ENCODE data around the gene CPD. TPM values are rescaled to one million over a fixed set of nuclear protein-coding genes. Genes with fewer than 3 reads are reported as not detected.

Gene CPD
- total RNA-seq, 1 donor from 2014 or later: 97.9 TPM

- TF ChIP-seq CTCF (IDR thresholded peaks at IDR 0.05; ENCODE audit: insufficient read depth, low read length, poor library complexity, severe bottlenecking): no peak
Measured at GRCh38 chr17:30506481-30506880, 127.8 kb downstream of the CPD start.

GRCh38 chr17:30513346-30513745, 134.6 kb downstream of the CPD start:
- TF ChIP-seq CTCF (IDR thresholded peaks at IDR 0.05; ENCODE audit: insufficient read depth, low read length, poor library complexity, severe bottlenecking): no peak
- H3K36me3 ChIP-seq (ENCODE audit: control insufficient read depth, insufficient read depth, low read length): peaks cover 3% of the 10 kb centered on the region
- H3K4me3 ChIP-seq (ENCODE audit: low read depth, low read length): no peak overlapping the region
- DNase-seq (ENCODE audit: low read depth): no peak
- no peaks in the 10 kb centered on the region for H3K27me3 ChIP-seq (ENCODE audit: control insufficient read depth, insufficient read depth, low read length)

More at GRCh38 chr17:30506481-30506880, 127.8 kb downstream of the CPD start:
- no peak for DNase-seq (ENCODE audit: low read depth)
- Histone ChIP-seq H3K27me3 (ENCODE audit: control insufficient read depth, insufficient read depth, low read length) (no peaks in the 10 kb centered on the region), H3K4me3 (ENCODE audit: low read depth, low read length) (no peak overlapping the region), H3K36me3 (ENCODE audit: control insufficient read depth, insufficient read depth, low read length) (no peaks in the 10 kb centered on the region)

- H3K27me3 ChIP-seq (ENCODE audit: control insufficient read depth, insufficient read depth, low read length): no peaks in the 10 kb centered on the region
- H3K4me3 ChIP-seq (ENCODE audit: low read depth, low read length): no peak overlapping the region
- no peak for DNase-seq (ENCODE audit: low read depth)
- no peak for TF ChIP-seq CTCF (IDR thresholded peaks at IDR 0.05; ENCODE audit: insufficient read depth, low read length, poor library complexity, severe bottlenecking)
- H3K36me3 ChIP-seq (ENCODE audit: control insufficient read depth, insufficient read depth, low read length): peaks cover 3% of the 10 kb centered on the region
Measured at GRCh38 chr17:30514895-30515596, 136.3 kb downstream of the CPD start.

- DNase-seq (ENCODE audit: low read depth): no peak
- no peak overlapping the region for H3K4me3 ChIP-seq (ENCODE audit: low read depth, low read length)
- H3K36me3 ChIP-seq (ENCODE audit: control insufficient read depth, insufficient read depth, low read length): peaks cover 3% of the 10 kb centered on the region
- H3K27me3 ChIP-seq (ENCODE audit: control insufficient read depth, insufficient read depth, low read length): no peaks in the 10 kb centered on the region
- TF ChIP-seq CTCF (IDR thresholded peaks at IDR 0.05; ENCODE audit: insufficient read depth, low read length, poor library complexity, severe bottlenecking): no peak
Measured at GRCh38 chr17:30517786-30518185, 139.1 kb downstream of the CPD start.

GRCh38 chr17:30519166-30519565, 140.4 kb downstream of the CPD start:
- H3K4me3 ChIP-seq (ENCODE audit: low read depth, low read length): no peak overlapping the region
- TF ChIP-seq CTCF (IDR thresholded peaks at IDR 0.05; ENCODE audit: insufficient read depth, low read length, poor library complexity, severe bottlenecking): no peak
- no peaks in the 10 kb centered on the region for H3K27me3 ChIP-seq (ENCODE audit: control insufficient read depth, insufficient read depth, low read length)

More at GRCh38 chr17:30519166-30519565, 140.4 kb downstream of the CPD start:
- H3K36me3 ChIP-seq (ENCODE audit: control insufficient read depth, insufficient read depth, low read length): peaks cover 1% of the 10 kb centered on the region
- DNase-seq (ENCODE audit: low read depth): no peak

Other genes starting within 250 kb of the CPD start
- under 0.01 TPM in 1 of 2 replicates, not detected in the other for gene SLC6A4, start 143.2 kb upstream of the CPD start, total RNA-seq
- 24.5 and 29.4 TPM in 2 replicates for gene BLMH, start 87.0 kb upstream of the CPD start, total RNA-seq
- not detected in 2 replicates for gene TMIGD1, start 44.9 kb upstream of the CPD start, total RNA-seq
- gene GOSR1, start 98.5 kb downstream of the CPD start, total RNA-seq: 35.1 and 38.3 TPM in 2 replicates

All from kidney epithelial cell (primary cell).